AG09309 (cell line): ENCODE results near the gene A4GALT.

Source experiments
- DNase-seq: peaks from one replicate; pipeline ENCODE4 v3.0.0-alpha.2; 2010; ENCODE audit warnings: low read depth
- H3K4me3 ChIP-seq: 2 replicates; pipeline ENCODE4 v1.5.1; 2011; ENCODE audit warnings: mild to moderate bottlenecking, low read depth, low read length, moderate library complexity; ENCODE audit not compliant: control insufficient read depth
- CTCF ChIP-seq: IDR thresholded peaks from 2 replicates; pipeline ENCODE4 v1.5.1; 2011; ENCODE audit warnings: mild to moderate bottlenecking, low read depth, low read length, inconsistent platforms; ENCODE audit not compliant: insufficient read depth, control insufficient read depth; ENCODE audit errors: missing control alignments

The A4GALT gene

DNA sequence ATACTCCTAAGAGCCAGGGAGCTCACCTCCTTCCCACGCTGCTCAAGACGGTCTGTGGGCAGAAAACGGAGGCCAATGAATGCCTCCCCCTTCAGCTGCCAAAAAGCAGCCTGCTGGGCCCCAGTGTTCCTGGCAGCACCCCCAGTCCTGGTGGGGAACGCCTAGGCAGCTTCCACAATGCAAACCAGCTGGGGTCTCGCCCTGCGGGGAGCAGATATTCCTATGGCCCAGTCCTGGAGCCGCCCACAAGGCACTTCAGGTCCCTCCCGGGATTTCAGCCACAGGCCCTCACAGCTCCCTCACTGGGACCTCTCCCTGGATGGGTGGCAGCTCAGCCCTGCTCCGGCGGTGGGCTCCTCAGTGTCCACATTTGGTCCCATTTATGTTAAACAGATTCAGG lies 29.2 kb downstream of the A4GALT start:
- DNase-seq = no peak
- TF ChIP-seq CTCF = no peak
- no peak overlapping the region for H3K4me3 ChIP-seq

DNA sequence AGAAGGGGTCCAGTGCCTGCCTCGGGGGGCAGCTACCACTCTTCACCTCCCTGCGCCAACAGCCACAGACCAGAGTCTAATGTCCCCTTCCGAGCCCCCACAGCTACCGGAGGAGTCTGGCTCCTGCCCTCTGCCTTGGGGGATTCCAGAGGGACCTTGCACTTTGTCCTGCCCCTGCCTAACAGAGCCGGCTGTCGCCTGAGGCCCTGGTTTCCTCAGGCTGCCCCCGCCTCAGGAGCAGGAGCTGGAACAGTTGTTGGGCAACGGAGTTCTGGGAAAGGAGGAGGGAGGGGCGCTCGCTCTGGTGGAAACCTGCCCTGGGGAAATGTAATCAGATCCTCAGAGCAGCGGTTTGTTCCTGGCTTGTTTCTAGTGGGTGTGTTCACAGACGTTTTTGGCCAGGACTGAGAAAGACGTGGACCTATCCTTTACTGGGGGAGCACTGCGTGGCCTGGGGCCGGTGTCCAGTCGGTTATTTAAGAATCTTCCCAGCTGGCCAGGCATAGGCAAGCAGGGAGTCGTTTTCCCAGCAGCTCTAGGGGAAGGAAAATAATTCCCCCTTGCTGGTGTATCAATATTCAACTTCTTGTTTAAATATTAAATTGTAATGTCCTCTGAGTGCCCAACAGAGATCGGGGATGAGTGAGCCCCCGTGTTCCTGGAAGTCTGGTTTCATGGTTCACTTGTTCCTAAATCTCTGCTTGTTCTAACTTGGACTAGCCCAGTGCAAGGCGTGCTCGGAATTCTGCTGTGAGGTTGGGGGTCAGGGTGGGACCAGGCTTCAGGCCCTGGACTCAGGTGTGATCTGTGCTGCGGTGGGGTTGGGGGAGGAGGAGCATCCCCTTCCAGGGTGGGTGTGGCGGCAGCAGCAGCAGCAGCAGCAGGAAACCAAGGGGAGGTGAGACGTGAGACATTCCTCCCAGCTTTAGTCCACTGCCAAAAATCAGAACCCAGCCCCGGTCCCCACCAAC lies 32.1 kb downstream of the A4GALT start:
- peak; percentile 89 for DNase-seq
- H3K4me3 ChIP-seq = no peak overlapping the region
- TF ChIP-seq CTCF = no peak

- no peak for TF ChIP-seq CTCF
- no peak for DNase-seq
- no peak overlapping the region for H3K4me3 ChIP-seq
Observed at GRCh38 chr22:42686756-42687491, 33.7 kb downstream of the A4GALT start.

DNA sequence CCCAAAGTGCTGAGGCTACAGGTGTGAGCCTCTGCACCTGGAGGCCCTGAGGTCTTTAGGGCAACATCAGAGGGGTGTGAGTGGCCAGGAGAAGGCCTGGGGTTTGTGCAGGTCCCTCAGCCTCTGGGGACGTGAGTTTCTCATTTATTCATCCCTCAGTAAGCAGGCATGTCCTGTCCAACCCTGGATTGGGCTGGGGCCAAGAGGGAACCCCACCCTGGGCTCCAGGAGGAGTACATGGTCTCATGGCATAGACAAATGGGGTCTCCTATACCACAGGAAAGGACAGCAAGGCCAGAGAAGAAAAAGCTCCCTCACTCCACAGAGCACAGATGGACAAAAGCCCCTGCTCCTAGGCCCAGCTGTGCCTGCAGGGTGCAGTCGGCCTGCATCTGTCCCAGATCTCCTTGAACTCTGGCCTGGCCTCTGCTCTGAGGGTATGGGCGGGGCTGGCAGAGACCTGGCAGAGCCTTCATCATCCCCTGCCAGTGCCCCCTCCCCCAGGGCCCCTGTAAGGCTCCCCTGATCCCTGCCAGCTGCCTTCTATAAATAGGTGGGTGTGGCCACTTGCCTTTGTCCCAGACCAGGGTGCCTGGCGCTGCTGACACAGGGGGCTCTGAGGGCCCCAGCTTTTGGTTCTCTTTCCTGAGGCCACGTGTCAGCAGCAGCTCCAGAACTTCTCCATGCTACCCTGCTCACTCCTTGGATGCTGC lies 34.6 kb downstream of the A4GALT start:
- TF ChIP-seq CTCF = no peak
- H3K4me3 ChIP-seq = no peak overlapping the region
- no peak for DNase-seq

- DNase-seq = no peak
- H3K4me3 ChIP-seq = no peak overlapping the region
- TF ChIP-seq CTCF = no peak
Observed at GRCh38 chr22:42684462-42685195, 36.0 kb downstream of the A4GALT start.
